ENCODE results near the gene VPS16.

Gene VPS16

GRCh38 chr20:2903686-2904085, 63.1 kb downstream of the VPS16 start:
- DNase-seq = no peak

- DNase-seq = no peak
Measured at GRCh38 chr20:2907519-2907918, 67.0 kb downstream of the VPS16 start.

DNA sequence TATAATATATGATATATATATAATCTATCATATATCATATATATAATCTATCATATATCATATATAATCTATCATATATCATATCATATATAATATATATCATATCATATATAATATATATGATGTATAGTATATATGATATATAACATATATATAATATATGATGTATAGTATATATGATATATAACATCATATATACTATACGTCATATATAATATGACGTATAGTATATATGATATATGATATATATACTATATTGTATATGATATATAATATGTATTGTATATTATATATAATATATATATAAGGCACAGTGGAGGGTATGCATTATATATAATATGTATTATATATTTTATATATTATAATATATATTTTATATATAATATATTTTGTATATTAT, 69.4 kb downstream of the VPS16 start:
- no peak for DNase-seq

DNA sequence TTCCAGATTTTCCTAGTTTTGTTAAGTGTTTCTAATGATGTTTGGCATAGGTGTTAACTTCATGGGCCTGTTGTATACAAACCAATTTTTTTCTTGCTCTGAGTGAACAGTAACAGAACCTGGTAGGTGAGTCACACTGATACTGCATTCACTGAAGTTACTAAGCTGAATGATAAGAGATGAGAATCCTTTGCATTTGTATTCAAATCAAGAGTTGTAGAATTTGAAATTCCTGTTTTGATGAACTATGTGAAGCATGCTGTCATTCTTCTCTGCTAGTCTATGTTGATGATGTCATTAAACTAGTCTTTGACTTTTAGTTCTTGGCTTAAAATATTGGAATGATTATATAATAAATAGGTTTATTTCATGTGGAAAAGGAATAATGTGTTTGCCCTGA, 70.7 kb downstream of the VPS16 start:
- no peak for DNase-seq

DNA sequence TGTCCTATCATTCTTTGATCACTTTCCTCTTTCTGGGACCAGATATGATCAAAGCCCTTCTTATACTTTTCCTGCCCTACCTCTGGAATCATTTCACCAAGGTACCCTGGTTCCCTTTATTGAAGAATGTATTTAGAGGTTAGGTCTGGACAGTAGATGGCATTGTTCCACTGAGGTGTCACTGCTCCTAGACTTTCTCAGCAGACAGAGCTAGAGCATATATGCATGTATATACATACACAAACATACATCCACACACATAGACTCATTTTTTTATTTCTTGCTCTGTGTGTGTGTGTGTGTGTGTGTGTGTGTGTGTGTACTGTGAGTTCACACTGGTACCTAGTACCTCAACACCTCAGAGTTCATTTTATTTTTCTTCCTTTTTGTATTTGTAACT, 73.6 kb downstream of the VPS16 start:
- no peak for DNase-seq

Data from activated effector memory CD4-positive, alpha-beta T cell treated with anti-CD3 and anti-CD28 coated beads, Interleukin-2, amount 50 U/mL, for 16 hours (primary cell).